Nephron (organoid): ENCODE results near the gene ATXN7L3.

Experiments used
- H3K27ac Mint-ChIP-seq, 3 experiments: 2 replicates each; pipeline ENCODE4 v1.8.0; 2020; ENCODE audit warnings: mixed read lengths in 3 of 3, mild to moderate bottlenecking in 2 of 3, moderate library complexity in 1 of 3
- H3K27me3 Mint-ChIP-seq: 2 replicates; pipeline ENCODE4 v1.8.0; 2021; ENCODE audit warnings: low read depth, mild to moderate bottlenecking, moderate library complexity, mixed read lengths
- H3K36me3 Mint-ChIP-seq: 2 replicates; pipeline ENCODE4 v1.8.0; 2020; ENCODE audit warnings: low read depth, mixed read lengths
- H3K4me1 Mint-ChIP-seq: 2 replicates; pipeline ENCODE4 v1.8.0; 2020; ENCODE audit warnings: mixed read lengths
- H3K4me3 Mint-ChIP-seq, 3 experiments: 2 replicates each; pipeline ENCODE4 v1.8.0; 2020; ENCODE audit warnings: mild to moderate bottlenecking in 3 of 3, mixed read lengths in 3 of 3, moderate library complexity in 2 of 3
- H3K9me3 Mint-ChIP-seq: 2 replicates; pipeline ENCODE4 v1.8.0; 2020; ENCODE audit warnings: mixed read lengths
- TF ChIP-seq, protein P1 (sequence below), 3 experiments: fragments of 200-600 bp; sonication (generic); IDR thresholded peaks; one replicate each; pipeline ENCODE4 v1.5.0; 2021; ENCODE audit warnings: antibody characterized with exemption in 3 of 3; ENCODE audit not compliant: unreplicated experiment in 3 of 3

The ATXN7L3 gene

DNA sequence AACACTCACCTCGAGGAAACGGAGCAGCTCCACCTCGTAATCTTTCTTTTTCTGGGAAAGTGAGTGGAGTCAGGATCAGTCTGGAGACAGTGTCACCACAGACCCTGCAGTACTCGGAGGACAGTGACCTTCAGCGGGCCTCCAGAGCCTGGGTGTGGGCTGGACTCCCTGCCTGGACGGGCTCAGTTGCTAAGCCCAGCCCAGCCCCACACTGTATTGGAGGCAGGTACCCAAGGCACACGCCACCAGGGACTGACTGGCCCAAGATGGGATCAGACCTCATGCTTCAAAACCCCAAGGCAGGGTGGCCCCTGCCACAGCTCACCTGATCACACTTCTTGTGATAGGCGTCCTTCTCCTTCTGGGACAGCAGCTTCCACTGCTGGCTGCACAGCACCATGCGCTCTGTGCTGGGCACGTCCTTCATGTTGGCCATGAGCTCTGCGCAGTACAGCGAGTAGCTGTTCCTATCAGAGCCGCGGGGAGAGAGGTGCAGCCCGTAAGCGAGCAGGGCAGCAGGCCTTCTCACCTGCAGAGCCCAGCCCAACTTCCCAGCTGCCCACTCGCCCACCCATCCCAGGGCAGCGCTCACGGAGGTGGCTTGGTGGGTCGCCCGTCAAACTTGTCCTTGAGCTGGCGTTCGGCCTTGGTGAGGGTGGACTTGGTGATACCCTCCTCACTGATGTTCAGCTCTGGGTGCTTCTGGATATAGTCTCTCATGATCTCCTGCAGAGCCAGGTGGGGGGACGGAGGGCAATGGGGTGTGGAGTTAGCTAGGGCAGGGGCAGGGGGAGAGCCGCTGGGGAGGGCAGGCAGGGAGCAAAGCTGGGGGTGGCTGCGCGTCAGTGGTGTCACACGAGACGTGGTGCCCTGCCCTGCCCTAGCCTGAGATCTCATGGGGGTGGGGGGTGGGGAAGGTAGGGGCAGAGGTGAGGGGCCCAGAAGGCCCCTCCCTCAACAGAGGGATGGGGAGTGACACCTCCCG is 11.9 kb upstream of the ATXN7L3 start:
- no peaks in the 10 kb centered on the region for H3K9me3 Mint-ChIP-seq
- no peaks in the 10 kb centered on the region for H3K27me3 Mint-ChIP-seq
- peaks cover 17% of the 10 kb centered on the region for H3K4me1 Mint-ChIP-seq
- TF ChIP-seq, protein P1, sequence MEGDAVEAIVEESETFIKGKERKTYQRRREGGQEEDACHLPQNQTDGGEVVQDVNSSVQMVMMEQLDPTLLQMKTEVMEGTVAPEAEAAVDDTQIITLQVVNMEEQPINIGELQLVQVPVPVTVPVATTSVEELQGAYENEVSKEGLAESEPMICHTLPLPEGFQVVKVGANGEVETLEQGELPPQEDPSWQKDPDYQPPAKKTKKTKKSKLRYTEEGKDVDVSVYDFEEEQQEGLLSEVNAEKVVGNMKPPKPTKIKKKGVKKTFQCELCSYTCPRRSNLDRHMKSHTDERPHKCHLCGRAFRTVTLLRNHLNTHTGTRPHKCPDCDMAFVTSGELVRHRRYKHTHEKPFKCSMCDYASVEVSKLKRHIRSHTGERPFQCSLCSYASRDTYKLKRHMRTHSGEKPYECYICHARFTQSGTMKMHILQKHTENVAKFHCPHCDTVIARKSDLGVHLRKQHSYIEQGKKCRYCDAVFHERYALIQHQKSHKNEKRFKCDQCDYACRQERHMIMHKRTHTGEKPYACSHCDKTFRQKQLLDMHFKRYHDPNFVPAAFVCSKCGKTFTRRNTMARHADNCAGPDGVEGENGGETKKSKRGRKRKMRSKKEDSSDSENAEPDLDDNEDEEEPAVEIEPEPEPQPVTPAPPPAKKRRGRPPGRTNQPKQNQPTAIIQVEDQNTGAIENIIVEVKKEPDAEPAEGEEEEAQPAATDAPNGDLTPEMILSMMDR (IDR thresholded peaks at IDR 0.05; ENCODE audit: unreplicated experiment in 3 of 3) = no peak
- no peak overlapping the region for H3K4me3 Mint-ChIP-seq
- H3K36me3 Mint-ChIP-seq = peaks cover 63% of the 10 kb centered on the region
- no peak overlapping the region for H3K27ac Mint-ChIP-seq

DNA sequence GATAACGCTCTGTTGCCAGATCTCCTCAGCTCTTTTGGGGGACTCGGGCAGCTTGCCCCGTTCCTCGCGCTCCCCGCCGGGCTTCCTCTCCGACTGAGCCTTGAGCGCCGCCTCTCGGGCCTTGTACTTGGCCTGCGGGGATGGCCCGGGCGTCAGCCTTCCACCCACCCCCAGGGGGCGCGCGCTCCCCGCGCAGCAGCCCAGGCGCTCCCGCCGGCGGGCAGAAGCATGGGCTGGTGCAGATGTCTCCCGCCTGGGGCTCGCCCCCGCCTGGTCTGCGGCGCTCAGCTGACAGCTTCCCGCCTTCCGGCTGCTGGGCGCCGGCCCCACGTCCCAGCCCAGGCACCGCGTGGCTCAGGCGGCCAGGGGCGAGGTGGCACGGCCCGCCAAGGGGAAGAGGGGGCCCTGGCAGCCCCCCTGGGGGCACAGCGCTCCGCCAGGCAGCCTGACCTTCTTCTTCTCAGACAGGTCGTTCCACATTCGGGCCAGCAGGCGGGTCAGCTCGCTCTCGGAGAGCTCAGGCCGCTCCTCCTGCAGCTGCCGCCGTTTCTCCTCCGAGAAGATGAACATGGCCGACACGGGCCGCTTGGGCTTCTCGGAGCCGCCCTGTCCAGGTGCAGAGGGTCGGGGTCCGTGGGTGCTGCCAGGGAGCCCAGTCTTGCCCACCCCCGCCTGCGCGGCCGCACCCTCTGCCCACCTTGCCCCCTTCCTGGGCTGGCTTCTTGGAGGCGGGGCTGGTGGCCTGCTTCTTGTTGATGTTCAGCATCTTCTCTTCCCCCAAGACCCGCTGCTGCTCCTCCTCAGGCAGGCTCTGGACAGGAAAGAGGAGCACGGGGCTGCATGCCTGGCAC is 10.9 kb upstream of the ATXN7L3 start:
- Mint-ChIP-seq H3K4me3 (no peak overlapping the region), H3K27ac (peak overlapping the region in 1 of 3 experiments; percentile 39), H3K36me3 (peaks cover 58% of the 10 kb centered on the region), H3K9me3 (no peaks in the 10 kb centered on the region), H3K4me1 (peaks cover 16% of the 10 kb centered on the region), H3K27me3 (no peaks in the 10 kb centered on the region)
- TF ChIP-seq, protein P1 (IDR thresholded peaks at IDR 0.05; ENCODE audit: unreplicated experiment in 3 of 3) = peak; percentile 95 to 98 (median 98)

DNA sequence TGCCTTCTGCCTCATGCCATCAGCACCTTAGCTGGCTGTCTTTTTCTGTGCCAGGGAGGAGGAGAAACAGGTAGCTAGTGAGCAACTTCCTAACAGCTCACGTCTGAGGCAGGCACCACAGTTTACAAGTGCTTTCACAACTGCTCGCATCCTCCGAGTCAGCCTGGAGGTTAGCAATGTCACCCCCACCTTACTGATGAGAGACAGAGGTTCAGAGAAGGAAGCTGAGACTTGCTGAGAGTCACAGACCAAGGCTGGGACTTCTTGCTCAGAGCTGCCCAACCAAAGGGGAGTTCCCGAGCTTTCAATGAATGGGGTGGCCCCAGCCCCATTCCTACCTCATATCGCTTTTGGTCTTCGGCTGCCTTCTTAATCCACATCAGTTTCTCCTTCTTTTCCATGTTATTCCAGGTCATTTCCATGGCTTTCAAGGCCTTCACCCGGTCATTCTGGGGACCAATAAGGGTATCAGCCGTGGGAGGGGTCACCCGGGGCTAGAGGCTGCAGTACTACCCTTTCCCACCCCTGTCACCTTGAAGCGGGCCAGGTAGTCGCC is 10.2 kb upstream of the ATXN7L3 start:
- Mint-ChIP-seq H3K4me3 (no peak overlapping the region), H3K27me3 (no peaks in the 10 kb centered on the region), H3K36me3 (peaks cover 51% of the 10 kb centered on the region), H3K4me1 (peaks cover 16% of the 10 kb centered on the region), H3K27ac (peak overlapping the region in 1 of 3 experiments; percentile 39), H3K9me3 (no peaks in the 10 kb centered on the region)
- TF ChIP-seq, protein P1 (IDR thresholded peaks at IDR 0.05; ENCODE audit: unreplicated experiment in 3 of 3) = no peak

DNA sequence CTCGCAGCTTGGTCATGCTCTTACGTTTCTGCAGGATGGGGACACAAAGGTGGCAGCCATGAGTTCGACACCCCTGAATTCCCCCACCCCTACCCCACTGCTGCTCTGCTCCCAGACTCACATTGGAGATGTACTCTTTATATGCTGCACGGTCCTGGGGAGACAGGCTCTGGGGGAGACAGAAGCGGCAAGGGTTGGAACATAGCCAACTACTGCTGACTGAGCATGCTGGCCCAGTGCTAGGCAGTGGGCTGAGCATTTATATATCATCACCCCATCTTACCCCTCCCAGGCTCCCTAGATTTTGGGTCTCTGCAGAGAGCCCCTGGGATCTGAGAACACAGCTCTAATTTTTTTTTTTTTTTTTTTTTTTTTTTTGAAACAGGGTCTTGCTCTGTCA is 8.1 kb upstream of the ATXN7L3 start:
- Mint-ChIP-seq H3K4me1 (peaks cover 16% of the 10 kb centered on the region), H3K4me3 (no peak overlapping the region), H3K36me3 (peaks cover 32% of the 10 kb centered on the region), H3K27ac (no peak overlapping the region), H3K9me3 (no peaks in the 10 kb centered on the region), H3K27me3 (no peaks in the 10 kb centered on the region)
- TF ChIP-seq, protein P1 (IDR thresholded peaks at IDR 0.05; ENCODE audit: unreplicated experiment in 3 of 3) = no peak

DNA sequence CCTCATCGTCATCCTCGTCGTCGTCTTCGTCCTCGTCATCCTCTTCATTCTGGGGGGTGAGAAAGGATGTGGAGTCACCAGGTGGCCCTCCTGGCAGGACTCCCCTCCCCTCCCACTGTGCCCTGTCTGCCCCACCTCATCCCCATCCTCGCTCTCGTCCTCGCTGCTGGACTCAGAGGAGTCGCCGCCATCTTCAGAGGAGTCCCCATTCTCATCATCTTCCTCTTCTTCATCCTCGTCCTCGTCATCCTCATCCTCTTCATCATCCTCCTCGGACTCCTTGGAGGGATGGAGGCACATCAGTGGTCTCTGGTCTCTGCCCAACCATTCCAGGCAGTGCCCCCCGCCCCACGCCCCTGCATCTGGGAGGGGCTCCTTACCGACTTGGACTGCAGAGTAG is 7.6 kb upstream of the ATXN7L3 start:
- Mint-ChIP-seq H3K9me3 (no peaks in the 10 kb centered on the region), H3K4me3 (no peak overlapping the region), H3K27ac (peak overlapping the region in 1 of 3 experiments; percentile 52), H3K27me3 (no peaks in the 10 kb centered on the region), H3K4me1 (peaks cover 17% of the 10 kb centered on the region), H3K36me3 (peaks cover 31% of the 10 kb centered on the region)
- TF ChIP-seq, protein P1 (IDR thresholded peaks at IDR 0.05; ENCODE audit: unreplicated experiment in 3 of 3) = no peak
